GM06990 (cell line): ENCODE data around the gene HIGD1A.

Source experiments
- DNase-seq: peaks from one replicate; pipeline ENCODE4 v3.0.0-alpha.2; 2011; ENCODE audit not compliant: insufficient read length; ENCODE audit errors: extremely low read depth
- H3K27me3 ChIP-seq: replicated peaks from 2 replicates; pipeline ENCODE4 v1.6.0; 2011; ENCODE audit warnings: low read length; ENCODE audit not compliant: control insufficient read depth, insufficient read depth
- H3K36me3 ChIP-seq: 2 replicates; pipeline ENCODE4 v1.5.1; 2011; ENCODE audit warnings: low read length; ENCODE audit not compliant: control insufficient read depth, insufficient read depth
- H3K4me3 ChIP-seq: replicated peaks from 2 replicates; pipeline ENCODE4 v1.5.1; 2011; ENCODE audit warnings: low read depth, mild to moderate bottlenecking, control low read depth, low read length
- CTCF ChIP-seq: IDR thresholded peaks from 2 replicates; pipeline ENCODE4 v1.5.1; 2011; ENCODE audit warnings: low read length, control low read depth, mild to moderate bottlenecking, inconsistent platforms; ENCODE audit not compliant: insufficient read depth, poor library complexity, severe bottlenecking

Gene HIGD1A

GRCh38 chr3:42809202-42809601 is 4.9 kb upstream of the HIGD1A start, which contains the start of gene ACKR2:
TSS of gene ACKR2 (plus strand) at chr3:42809445. CDS start at chr3:42864503, 55,058 bp downstream.
- TF ChIP-seq CTCF: no peak
- no peaks in the 10 kb centered on the region for H3K36me3 ChIP-seq
- no peak within 1 kb of the TSS for H3K4me3 ChIP-seq
- DNase-seq: no peak
- H3K27me3 ChIP-seq: no peaks in the 10 kb centered on the region

- DNase-seq: no peak
- no peak for TF ChIP-seq CTCF
- H3K36me3 ChIP-seq: no peaks in the 10 kb centered on the region
- H3K4me3 ChIP-seq: no peak overlapping the region
- H3K27me3 ChIP-seq: no peaks in the 10 kb centered on the region
Measured at GRCh38 chr3:42807929-42808328, 3.6 kb upstream of the HIGD1A start.

GRCh38 chr3:42805141-42805821 is 991 bp upstream of the HIGD1A start:
- peak overlapping the region; percentile 79 for H3K4me3 ChIP-seq
- no peaks in the 10 kb centered on the region for H3K36me3 ChIP-seq
- DNase-seq: peak; percentile 10
- no peaks in the 10 kb centered on the region for H3K27me3 ChIP-seq
- no peak for TF ChIP-seq CTCF

- no peak for DNase-seq
- Histone ChIP-seq H3K36me3 (no peaks in the 10 kb centered on the region), H3K4me3 (peak overlapping the region; percentile 79), H3K27me3 (no peaks in the 10 kb centered on the region)
- no peak for TF ChIP-seq CTCF
Measured at GRCh38 chr3:42804831-42805132, 492 bp upstream of the HIGD1A start.

GRCh38 chr3:42803414-42804105 is 730 bp downstream of the HIGD1A start:
- Histone ChIP-seq H3K36me3 (no peaks in the 10 kb centered on the region), H3K4me3 (peak overlapping the region; percentile 79), H3K27me3 (no peaks in the 10 kb centered on the region)
- no peak for TF ChIP-seq CTCF
- DNase-seq: no peak

- no peak for TF ChIP-seq CTCF
- no peak for DNase-seq
Measured at GRCh38 chr3:42802876-42803413, 1.3 kb downstream of the HIGD1A start.

More at GRCh38 chr3:42802876-42803413, 1.3 kb downstream of the HIGD1A start:
- Histone ChIP-seq H3K27me3 (no peaks in the 10 kb centered on the region), H3K36me3 (no peaks in the 10 kb centered on the region), H3K4me3 (peak overlapping the region; percentile 79)
